Measurements from ENCODE around the gene CLIC5. TPM values are rescaled to one million over a fixed set of nuclear protein-coding genes. Genes with fewer than 3 reads are reported as not detected.

The CLIC5 gene
- total RNA-seq, 1 donor from 2014 or later = 0.32 TPM

DNA sequence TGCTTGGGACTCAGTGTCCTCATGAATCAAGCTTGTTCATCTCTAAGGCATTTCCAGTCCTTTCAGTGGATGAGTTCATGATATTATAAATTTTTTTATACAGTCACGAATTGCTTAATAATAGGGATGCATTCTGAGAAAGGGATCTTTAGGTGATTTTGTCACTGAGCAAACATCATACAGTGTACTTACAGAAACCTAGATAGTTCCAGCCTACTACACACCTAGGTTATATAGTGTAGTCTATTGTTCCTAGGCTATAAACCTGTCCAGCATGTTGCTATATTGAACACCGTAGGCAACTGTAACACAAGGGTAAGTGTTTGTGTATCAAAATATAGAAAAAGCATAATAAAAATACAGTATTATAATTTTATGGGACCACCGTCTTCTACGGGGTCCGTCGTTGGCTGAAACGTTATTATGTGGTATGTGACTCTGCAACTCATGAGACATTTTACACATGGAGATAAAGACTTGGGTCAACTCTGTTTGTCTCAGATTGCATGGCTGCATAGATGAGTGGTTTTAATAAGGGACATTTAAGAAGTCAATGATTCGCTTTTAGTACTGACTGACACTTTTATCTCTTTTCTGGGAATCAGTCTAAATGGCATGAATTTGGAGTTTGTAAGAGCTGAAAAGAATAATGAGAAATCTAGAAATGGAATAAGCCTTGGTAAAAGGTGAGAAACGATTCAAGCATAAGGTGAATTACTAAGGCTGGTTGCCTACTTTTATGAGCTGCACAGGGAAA, 33.2 kb downstream of the CLIC5 start:
- Histone ChIP-seq H3K27ac (ENCODE audit: low read depth, low read length) (no peak overlapping the region), H3K4me3 (ENCODE audit: insufficient read depth, low read depth, low read length) (no peak overlapping the region), H3K4me2 (ENCODE audit: low read length) (no peak overlapping the region), H4K20me1 (ENCODE audit: insufficient read depth, low read length) (no peaks in the 10 kb centered on the region), H3K9me3 (ENCODE audit: insufficient read depth, low read depth, low read length) (no peaks in the 10 kb centered on the region), H3K79me2 (ENCODE audit: insufficient read depth, low read length) (no peaks in the 10 kb centered on the region), H3K4me1 (ENCODE audit: insufficient read depth, low read length) (no peaks in the 10 kb centered on the region), H2AFZ (ENCODE audit: low read depth, low read length) (no peak overlapping the region), H3K9ac (ENCODE audit: low read length) (no peak overlapping the region), H3K27me3 (ENCODE audit: insufficient read depth, low read length) (peaks cover 6% of the 10 kb centered on the region), H3K36me3 (ENCODE audit: insufficient read depth, low read length) (no peaks in the 10 kb centered on the region)
- H3K4me3 Mint-ChIP-seq (ENCODE audit: unreplicated experiment) = no peak overlapping the region
- TF ChIP-seq EZH2 (IDR thresholded peaks at IDR 0.05; ENCODE audit: insufficient read depth, low read length) = no peak
- TF ChIP-seq, protein P1, sequence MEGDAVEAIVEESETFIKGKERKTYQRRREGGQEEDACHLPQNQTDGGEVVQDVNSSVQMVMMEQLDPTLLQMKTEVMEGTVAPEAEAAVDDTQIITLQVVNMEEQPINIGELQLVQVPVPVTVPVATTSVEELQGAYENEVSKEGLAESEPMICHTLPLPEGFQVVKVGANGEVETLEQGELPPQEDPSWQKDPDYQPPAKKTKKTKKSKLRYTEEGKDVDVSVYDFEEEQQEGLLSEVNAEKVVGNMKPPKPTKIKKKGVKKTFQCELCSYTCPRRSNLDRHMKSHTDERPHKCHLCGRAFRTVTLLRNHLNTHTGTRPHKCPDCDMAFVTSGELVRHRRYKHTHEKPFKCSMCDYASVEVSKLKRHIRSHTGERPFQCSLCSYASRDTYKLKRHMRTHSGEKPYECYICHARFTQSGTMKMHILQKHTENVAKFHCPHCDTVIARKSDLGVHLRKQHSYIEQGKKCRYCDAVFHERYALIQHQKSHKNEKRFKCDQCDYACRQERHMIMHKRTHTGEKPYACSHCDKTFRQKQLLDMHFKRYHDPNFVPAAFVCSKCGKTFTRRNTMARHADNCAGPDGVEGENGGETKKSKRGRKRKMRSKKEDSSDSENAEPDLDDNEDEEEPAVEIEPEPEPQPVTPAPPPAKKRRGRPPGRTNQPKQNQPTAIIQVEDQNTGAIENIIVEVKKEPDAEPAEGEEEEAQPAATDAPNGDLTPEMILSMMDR (IDR thresholded peaks at IDR 0.05; ENCODE audit: insufficient read depth, low read depth, low read length) = no peak
- FAIRE-seq (no peak), DNase-seq (ENCODE audit: low read depth) (no peak)
- no peaks in the 10 kb centered on the region for H3K4me1 Mint-ChIP-seq (ENCODE audit: low read depth, unreplicated experiment)
- no peaks in the 10 kb centered on the region for H3K36me3 Mint-ChIP-seq (ENCODE audit: low read depth, unreplicated experiment)
- H3K27ac Mint-ChIP-seq (ENCODE audit: unreplicated experiment) = no peak overlapping the region
- peaks cover 3% of the 10 kb centered on the region for H3K9me3 Mint-ChIP-seq (ENCODE audit: unreplicated experiment)
- H3K27me3 Mint-ChIP-seq (ENCODE audit: low read depth, unreplicated experiment) = peaks cover 2% of the 10 kb centered on the region

DNA sequence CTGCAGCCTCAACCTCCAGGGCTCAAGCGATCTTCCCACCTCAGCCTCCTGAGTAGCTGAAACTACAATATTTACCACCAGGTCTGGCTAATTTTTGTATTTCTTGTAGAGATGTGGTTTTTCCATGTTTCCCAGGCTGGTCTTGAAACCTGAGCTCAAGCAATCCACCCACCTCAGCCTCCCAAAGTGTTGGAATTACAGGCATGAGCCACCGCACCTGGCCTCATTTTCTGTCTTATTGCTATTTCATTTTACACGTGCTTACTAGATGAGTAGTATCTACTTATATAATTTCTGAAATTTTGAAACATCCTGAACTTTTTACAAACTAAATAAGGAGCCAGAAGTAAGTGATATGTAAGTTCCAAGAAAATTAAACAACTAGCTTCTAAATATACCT, 34.6 kb downstream of the CLIC5 start:
- Mint-ChIP-seq H3K9me3 (ENCODE audit: unreplicated experiment) (peaks cover 3% of the 10 kb centered on the region), H3K4me3 (ENCODE audit: unreplicated experiment) (no peak overlapping the region), H3K27me3 (ENCODE audit: low read depth, unreplicated experiment) (peaks cover 2% of the 10 kb centered on the region), H3K4me1 (ENCODE audit: low read depth, unreplicated experiment) (no peaks in the 10 kb centered on the region), H3K27ac (ENCODE audit: unreplicated experiment) (no peak overlapping the region), H3K36me3 (ENCODE audit: low read depth, unreplicated experiment) (no peaks in the 10 kb centered on the region)
- no peaks in the 10 kb centered on the region for H3K36me3 ChIP-seq (ENCODE audit: insufficient read depth, low read length)
- no peaks in the 10 kb centered on the region for H3K4me1 ChIP-seq (ENCODE audit: insufficient read depth, low read length)
- H3K9ac ChIP-seq (ENCODE audit: low read length) = no peak overlapping the region
- no peaks in the 10 kb centered on the region for H3K79me2 ChIP-seq (ENCODE audit: insufficient read depth, low read length)
- TF ChIP-seq, protein P1 (IDR thresholded peaks at IDR 0.05; ENCODE audit: insufficient read depth, low read depth, low read length) = no peak
- TF ChIP-seq EZH2 (IDR thresholded peaks at IDR 0.05; ENCODE audit: insufficient read depth, low read length) = no peak
- H3K9me3 ChIP-seq (ENCODE audit: insufficient read depth, low read depth, low read length) = no peaks in the 10 kb centered on the region
- DNase-seq (ENCODE audit: low read depth) = no peak
- no peak for FAIRE-seq
- H3K27ac ChIP-seq (ENCODE audit: low read depth, low read length) = no peak overlapping the region
- peaks cover 4% of the 10 kb centered on the region for H3K27me3 ChIP-seq (ENCODE audit: insufficient read depth, low read length)
- H3K4me2 ChIP-seq (ENCODE audit: low read length) = no peak overlapping the region
- H3K4me3 ChIP-seq (ENCODE audit: insufficient read depth, low read depth, low read length) = no peak overlapping the region
- H4K20me1 ChIP-seq (ENCODE audit: insufficient read depth, low read length) = no peaks in the 10 kb centered on the region
- no peak overlapping the region for H2AFZ ChIP-seq (ENCODE audit: low read depth, low read length)

DNA sequence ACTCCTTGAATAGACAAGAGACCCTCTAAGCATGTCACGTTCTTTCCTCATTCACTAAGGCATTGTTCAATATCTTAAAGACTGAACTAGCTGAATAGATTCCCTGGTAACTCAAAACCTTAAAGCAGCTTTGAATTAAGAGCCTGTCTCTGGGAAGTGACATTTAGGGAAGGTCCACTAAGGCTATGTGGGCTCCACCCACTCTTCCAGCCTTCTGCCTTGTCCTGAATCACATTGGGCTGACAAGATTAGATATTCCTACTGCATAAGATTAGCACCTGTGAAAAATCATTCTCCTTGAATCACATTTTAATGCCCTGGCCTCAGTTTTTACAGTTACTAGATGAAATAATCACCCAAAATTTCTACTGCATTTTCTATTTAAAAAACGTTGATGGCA, 36.3 kb downstream of the CLIC5 start:
- Histone ChIP-seq H3K4me1 (ENCODE audit: insufficient read depth, low read length) (no peaks in the 10 kb centered on the region), H3K27me3 (ENCODE audit: insufficient read depth, low read length) (peaks cover 4% of the 10 kb centered on the region), H2AFZ (ENCODE audit: low read depth, low read length) (no peak overlapping the region), H3K9ac (ENCODE audit: low read length) (no peak overlapping the region), H3K27ac (ENCODE audit: low read depth, low read length) (no peak overlapping the region), H3K9me3 (ENCODE audit: insufficient read depth, low read depth, low read length) (peaks cover 2% of the 10 kb centered on the region), H3K4me2 (ENCODE audit: low read length) (no peak overlapping the region), H3K36me3 (ENCODE audit: insufficient read depth, low read length) (no peaks in the 10 kb centered on the region), H3K4me3 (ENCODE audit: insufficient read depth, low read depth, low read length) (no peak overlapping the region), H4K20me1 (ENCODE audit: insufficient read depth, low read length) (no peaks in the 10 kb centered on the region), H3K79me2 (ENCODE audit: insufficient read depth, low read length) (no peaks in the 10 kb centered on the region)
- H3K27me3 Mint-ChIP-seq (ENCODE audit: low read depth, unreplicated experiment) = no peaks in the 10 kb centered on the region
- H3K36me3 Mint-ChIP-seq (ENCODE audit: low read depth, unreplicated experiment) = no peaks in the 10 kb centered on the region
- H3K4me3 Mint-ChIP-seq (ENCODE audit: unreplicated experiment) = no peak overlapping the region
- TF ChIP-seq, protein P1 (IDR thresholded peaks at IDR 0.05; ENCODE audit: insufficient read depth, low read depth, low read length) = no peak
- TF ChIP-seq EZH2 (IDR thresholded peaks at IDR 0.05; ENCODE audit: insufficient read depth, low read length) = no peak
- no peaks in the 10 kb centered on the region for H3K4me1 Mint-ChIP-seq (ENCODE audit: low read depth, unreplicated experiment)
- DNase-seq (ENCODE audit: low read depth) = no peak
- H3K9me3 Mint-ChIP-seq (ENCODE audit: unreplicated experiment) = peaks cover 2% of the 10 kb centered on the region
- no peak for FAIRE-seq
- no peak overlapping the region for H3K27ac Mint-ChIP-seq (ENCODE audit: unreplicated experiment)

Data from astrocyte (in vitro differentiated cells and primary cell).